Naive thymus-derived CD8-positive, alpha-beta T cell (primary cell): Measurements from ENCODE around the gene NRXN3. TPM values are rescaled to one million over a fixed set of nuclear protein-coding genes. Genes with fewer than 3 reads are reported as not detected.

Experiments
- ATAC-seq, 2 donors: fragments of 150-1000 bp; cut with Tn5 transposase in 1 of 2; sonication (Bioruptor Pico), chemical (Tn5 transposase) in 1 of 2; 1 replicate in 1 of 2; 2 replicates in 1 of 2; pipeline ENCODE4 v1.10.0; 2021; ENCODE audit warnings: mild to moderate bottlenecking in 2 of 2, moderate library complexity in 2 of 2
- POLR2A ChIA-PET: fragments of 350-600 bp; sonication (Branson Sonifier 250); formaldehyde crosslinking; loops from one replicate; lab custom pipeline; 2021; ENCODE audit warnings: antibody characterized with exemption; lab: Charles Lee
- DNase-seq, 10 donors: peaks; one replicate each; pipeline versions ENCODE4 v3.0.0 to v3.0.0-alpha.2; 2020 to 2022
- H3K27ac Mint-ChIP-seq, 10 donors: one replicate each; pipeline ENCODE4 v1.8.0; 2020 to 2022; ENCODE audit warnings: mild to moderate bottlenecking in 10 of 10, mixed read lengths in 10 of 10, moderate library complexity in 4 of 10, inconsistent platforms in 1 of 10
- H3K27me3 Mint-ChIP-seq, 5 donors: one replicate each; pipeline ENCODE4 v1.8.0; 2021 to 2022; ENCODE audit warnings: mixed read lengths in 5 of 5
- H3K36me3 Mint-ChIP-seq, 3 donors: one replicate each; pipeline ENCODE4 v1.8.0; 2020 to 2022; ENCODE audit warnings: mixed read lengths in 3 of 3, mild to moderate bottlenecking in 2 of 3, inconsistent platforms in 1 of 3
- H3K4me1 Mint-ChIP-seq, 4 donors: one replicate each; pipeline ENCODE4 v1.8.0; 2021 to 2022; ENCODE audit warnings: mixed read lengths in 4 of 4
- H3K4me3 Mint-ChIP-seq, 10 donors: one replicate each; pipeline ENCODE4 v1.8.0; 2020 to 2022; ENCODE audit warnings: mild to moderate bottlenecking in 10 of 10, mixed read lengths in 10 of 10, moderate library complexity in 6 of 10, inconsistent platforms in 1 of 10
- H3K9me3 Mint-ChIP-seq, 9 donors: one replicate each; pipeline ENCODE4 v1.8.0; 2020 to 2022; ENCODE audit warnings: mixed read lengths in 9 of 9, mild to moderate bottlenecking in 3 of 9, inconsistent platforms in 1 of 9, moderate library complexity in 1 of 9
- polyA plus RNA-seq, 3 donors: library from polyadenylated mRNA; unstranded; fragments of 300-500 nt; fragmentation: Illumina TruSeq; gene quantifications; one replicate each; pipeline ENCODE4 v1.2.3, GENCODE V29; 2021
- total RNA-seq, 8 experiments: library from RNA in 2 of 8; stranded (reverse) in 2 of 8; gene quantifications; one replicate each; pipeline ENCODE4 v1.2.3 and lab custom pipeline; 2021 to 2026

NRXN3 gene
- total and polyA plus RNA-seq, 5 experiments from 2014 or later: not detected

GRCh38 chr14:78227248-78228077 is 57.3 kb downstream of the NRXN3 start:
- Mint-ChIP-seq H3K4me3 (no peak overlapping the region), H3K27ac (no peak overlapping the region), H3K36me3 (peaks cover 0 to 4% (median 2%) of the 10 kb centered on the region in 3 donors), H3K4me1 (no peaks in the 10 kb centered on the region), H3K9me3 (peaks cover 0 to 6% (median 2%) of the 10 kb centered on the region in 9 donors), H3K27me3 (peaks cover 2 to 38% (median 7%) of the 10 kb centered on the region in 5 donors)
- POLR2A ChIA-PET: no interaction called here
- no peak for ATAC-seq
- no peak for DNase-seq

DNA sequence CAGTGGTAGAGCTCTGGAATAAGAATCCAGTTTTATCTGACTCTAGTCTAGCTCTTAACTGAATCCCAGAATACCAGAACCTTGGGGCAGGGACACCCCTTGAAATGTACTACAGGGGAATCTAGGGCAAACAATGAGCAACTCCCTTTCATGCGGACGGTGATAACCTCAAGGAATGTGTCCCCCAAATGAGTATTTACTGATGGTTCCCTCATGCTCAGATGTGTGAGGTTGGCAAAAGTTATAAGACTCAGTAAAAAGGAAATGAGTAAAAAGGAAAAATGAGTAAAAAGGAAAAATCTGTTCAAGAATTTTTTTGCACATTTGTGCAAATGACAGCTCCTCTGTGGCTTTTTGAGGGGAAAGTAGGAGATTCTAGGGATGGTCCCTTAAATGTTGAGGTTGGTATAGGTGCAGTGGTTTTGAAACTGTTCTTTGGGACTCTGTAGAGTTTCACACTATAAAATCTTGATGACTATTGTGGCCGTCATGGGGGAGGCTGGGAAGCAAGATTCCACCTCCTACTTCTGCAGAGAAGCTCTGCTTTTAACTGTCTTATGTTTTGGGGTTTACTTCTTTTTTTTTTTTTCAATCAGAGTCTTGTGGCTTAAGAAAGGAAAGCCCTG is 58.6 kb downstream of the NRXN3 start:
- ATAC-seq (no peak), DNase-seq (no peak)
- Mint-ChIP-seq H3K27me3 (peaks cover 4 to 44% (median 7%) of the 10 kb centered on the region in 5 donors), H3K27ac (no peak overlapping the region), H3K36me3 (peaks cover 0 to 4% (median 2%) of the 10 kb centered on the region in 3 donors), H3K4me3 (no peak overlapping the region), H3K9me3 (peaks cover 0 to 6% (median 2%) of the 10 kb centered on the region in 9 donors), H3K4me1 (no peaks in the 10 kb centered on the region)
- POLR2A ChIA-PET: no interaction called here

DNA sequence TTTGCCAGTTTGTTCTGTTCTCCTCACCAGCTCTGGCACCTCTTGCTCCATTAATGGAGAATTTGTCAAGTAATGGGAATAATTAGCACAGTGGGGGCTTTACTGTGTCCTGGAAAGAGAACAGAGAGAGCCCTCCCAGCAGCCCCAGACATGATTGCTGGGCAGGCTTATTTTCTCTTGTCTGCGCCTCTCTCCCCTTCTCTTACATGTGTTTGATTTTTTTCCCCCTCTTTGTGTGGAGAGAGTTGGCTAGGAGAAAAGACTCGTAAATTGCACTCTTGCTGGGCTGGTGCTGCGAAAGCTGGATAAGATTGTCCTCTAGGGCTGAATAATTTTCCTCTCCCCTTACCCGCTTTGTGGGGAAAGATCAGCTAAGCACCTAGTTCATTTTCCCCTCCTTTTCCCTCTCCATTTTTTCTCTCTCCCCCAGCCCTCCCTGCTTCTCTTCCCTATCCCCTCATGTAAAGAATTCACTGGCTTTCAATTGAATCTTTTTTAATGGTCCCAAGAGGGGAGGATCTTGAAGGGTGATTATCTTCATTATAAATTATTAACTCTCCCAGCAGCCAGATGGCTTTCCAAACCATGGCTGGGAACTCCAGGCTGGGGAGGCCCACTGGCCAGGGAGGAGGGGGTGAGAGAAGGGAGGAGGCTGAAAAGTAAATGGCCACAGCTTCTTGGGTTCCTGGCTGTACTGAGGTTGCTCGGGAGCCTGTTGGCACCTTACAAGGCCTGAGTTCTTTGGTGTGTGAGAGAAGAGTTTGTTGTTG is 62.2 kb downstream of the NRXN3 start:
- Mint-ChIP-seq H3K27me3 (peaks cover 4 to 60% (median 13%) of the 10 kb centered on the region in 5 donors), H3K27ac (peak overlapping the region in 1 of 10 donors; percentile 42), H3K36me3 (no peaks in the 10 kb centered on the region), H3K4me3 (no peak overlapping the region), H3K4me1 (no peaks in the 10 kb centered on the region), H3K9me3 (peaks cover 0 to 1% (median 0%) of the 10 kb centered on the region in 9 donors)
- ATAC-seq: no peak
- no peak for DNase-seq
- POLR2A ChIA-PET: no interaction called here

DNA sequence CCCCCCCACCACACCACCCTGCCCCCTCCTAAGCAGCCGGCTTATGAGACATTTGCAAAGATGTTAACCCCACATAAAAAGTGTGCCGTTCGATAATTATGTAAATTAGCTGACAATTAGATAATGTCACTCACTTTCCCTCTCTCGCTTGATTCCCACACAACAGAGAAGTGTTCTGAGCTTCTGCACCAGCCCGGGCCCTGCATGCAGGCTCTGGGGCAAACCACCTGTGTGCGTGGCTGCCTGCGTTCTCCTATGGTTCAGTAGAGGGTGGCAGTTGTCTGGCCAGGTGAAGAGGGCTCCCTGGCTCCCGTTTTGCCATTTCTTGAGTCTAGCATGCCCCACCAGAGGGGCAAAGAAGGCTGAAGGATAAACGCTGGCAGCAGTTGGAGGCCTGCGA is 68.0 kb downstream of the NRXN3 start:
- no peaks in the 10 kb centered on the region for H3K9me3 Mint-ChIP-seq
- H3K27ac Mint-ChIP-seq: no peak overlapping the region
- peaks cover 0 to 22% (median 15%) of the 10 kb centered on the region in 5 donors for H3K27me3 Mint-ChIP-seq
- H3K4me1 Mint-ChIP-seq: no peaks in the 10 kb centered on the region
- DNase-seq (no peak), ATAC-seq (no peak)
- H3K36me3 Mint-ChIP-seq: no peaks in the 10 kb centered on the region
- H3K4me3 Mint-ChIP-seq: no peak overlapping the region
- POLR2A ChIA-PET: no interaction called here

- ATAC-seq: no peak
- no peak overlapping the region for H3K4me3 Mint-ChIP-seq
- H3K27ac Mint-ChIP-seq: no peak overlapping the region
Measured at GRCh38 chr14:78240567-78240966, 70.4 kb downstream of the NRXN3 start.

DNA sequence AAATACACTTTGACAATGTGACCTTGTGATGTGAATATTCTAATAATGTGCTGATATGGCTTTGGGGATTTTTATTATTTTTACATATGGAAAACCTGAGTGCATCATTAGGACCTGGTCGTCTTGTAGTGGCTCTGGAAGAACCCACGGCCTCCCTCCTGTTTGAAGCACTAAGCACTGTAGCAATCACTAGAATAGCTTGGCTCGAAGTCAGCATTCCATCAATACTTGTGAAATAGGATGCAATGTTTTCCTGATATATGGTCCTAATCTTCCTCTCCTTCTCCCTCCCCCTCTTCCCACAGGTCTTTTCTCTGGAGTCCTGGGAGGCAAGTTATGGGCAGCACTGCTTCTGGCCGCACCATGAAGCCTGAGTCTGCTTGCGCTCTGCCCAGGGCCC is 71.9 kb downstream of the NRXN3 start:
- ATAC-seq: no peak
- no peaks in the 10 kb centered on the region for H3K4me1 Mint-ChIP-seq
- no peaks in the 10 kb centered on the region for H3K9me3 Mint-ChIP-seq
- H3K27ac Mint-ChIP-seq: no peak overlapping the region
- no peak for DNase-seq
- POLR2A ChIA-PET: no interaction called here
- H3K36me3 Mint-ChIP-seq: no peaks in the 10 kb centered on the region
- H3K27me3 Mint-ChIP-seq: peaks cover 0 to 11% (median 4%) of the 10 kb centered on the region in 5 donors
- no peak overlapping the region for H3K4me3 Mint-ChIP-seq

More at GRCh38 chr14:78240567-78240966, 70.4 kb downstream of the NRXN3 start:
- H3K9me3 Mint-ChIP-seq: no peaks in the 10 kb centered on the region
- no peaks in the 10 kb centered on the region for H3K36me3 Mint-ChIP-seq
- POLR2A ChIA-PET: no interaction called here
- no peak for DNase-seq
- H3K27me3 Mint-ChIP-seq: peaks cover 0 to 15% (median 4%) of the 10 kb centered on the region in 5 donors
- no peaks in the 10 kb centered on the region for H3K4me1 Mint-ChIP-seq

DNA sequence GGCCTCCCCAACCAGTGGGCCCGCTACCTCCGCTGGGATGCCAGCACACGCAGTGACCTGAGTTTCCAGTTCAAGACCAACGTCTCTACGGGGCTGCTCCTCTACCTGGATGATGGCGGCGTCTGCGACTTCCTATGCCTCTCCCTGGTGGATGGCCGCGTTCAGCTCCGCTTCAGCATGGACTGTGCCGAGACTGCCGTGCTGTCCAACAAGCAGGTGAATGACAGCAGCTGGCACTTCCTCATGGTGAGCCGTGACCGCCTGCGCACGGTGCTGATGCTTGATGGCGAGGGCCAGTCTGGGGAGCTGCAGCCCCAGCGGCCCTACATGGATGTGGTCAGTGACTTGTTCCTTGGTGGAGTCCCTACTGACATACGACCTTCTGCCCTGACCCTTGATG is 73.0 kb downstream of the NRXN3 start:
- Mint-ChIP-seq H3K4me3 (no peak overlapping the region), H3K36me3 (no peaks in the 10 kb centered on the region), H3K27me3 (peaks cover 0 to 9% (median 4%) of the 10 kb centered on the region in 5 donors), H3K4me1 (no peaks in the 10 kb centered on the region), H3K9me3 (no peaks in the 10 kb centered on the region), H3K27ac (peak overlapping the region in 1 of 10 donors; percentile 19)
- ATAC-seq (no peak), DNase-seq (no peak)
- POLR2A ChIA-PET: no interaction called here

DNA sequence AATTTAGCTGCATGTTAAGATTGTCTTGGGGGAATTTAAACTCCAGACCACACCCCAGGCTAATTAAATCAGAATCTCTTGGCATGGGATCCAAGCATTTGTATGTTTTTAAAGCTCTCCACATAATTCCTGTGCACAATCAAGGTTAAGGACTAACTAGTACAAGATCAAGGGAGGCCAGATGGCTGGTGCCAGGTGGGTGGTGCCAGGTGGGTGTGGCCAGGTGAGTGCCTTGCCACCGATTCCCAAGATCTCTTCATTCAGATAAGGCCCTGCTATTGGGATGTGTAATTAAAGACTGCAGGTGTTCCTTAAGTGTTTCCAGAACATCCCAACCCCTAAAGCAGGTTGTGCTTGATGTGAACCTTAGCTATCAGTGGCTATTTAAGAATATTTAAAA is 75.1 kb downstream of the NRXN3 start:
- POLR2A ChIA-PET: no interaction called here
- Mint-ChIP-seq H3K27ac (no peak overlapping the region), H3K36me3 (no peaks in the 10 kb centered on the region), H3K4me1 (no peaks in the 10 kb centered on the region), H3K9me3 (no peaks in the 10 kb centered on the region), H3K4me3 (no peak overlapping the region), H3K27me3 (peaks cover 0 to 9% (median 4%) of the 10 kb centered on the region in 5 donors)
- DNase-seq (no peak), ATAC-seq (no peak)

DNA sequence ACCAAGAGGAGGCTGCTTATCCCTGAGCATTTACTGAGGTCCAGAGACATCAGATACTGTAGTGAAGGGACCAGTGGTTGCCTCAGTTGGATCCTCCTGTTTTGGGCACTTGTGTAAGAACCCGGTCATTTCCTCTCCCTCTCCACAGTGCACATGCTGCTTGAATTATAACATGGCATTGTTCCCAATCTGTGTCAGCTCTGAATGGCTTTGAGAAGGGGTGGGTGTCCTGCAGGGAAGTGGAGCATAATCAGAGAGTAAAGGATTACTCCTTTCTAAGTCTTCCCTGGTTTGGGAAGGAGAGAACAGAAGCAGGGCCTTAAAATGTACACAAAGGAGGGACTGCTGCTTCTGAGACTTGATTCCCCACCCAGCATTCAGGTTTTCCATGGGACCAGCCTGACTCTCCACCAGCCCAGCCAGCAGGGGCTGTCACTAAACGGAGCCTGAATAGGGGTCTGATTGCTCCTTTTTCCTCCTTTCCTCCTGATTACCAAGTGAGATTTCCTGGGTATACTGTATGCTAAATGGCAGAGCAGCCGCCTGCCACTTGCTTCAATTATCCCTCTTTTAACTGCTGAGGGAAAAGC is 78.4 kb downstream of the NRXN3 start:
- DNase-seq (no peak), ATAC-seq (no peak)
- no peaks in the 10 kb centered on the region for H3K9me3 Mint-ChIP-seq
- POLR2A ChIA-PET: no interaction called here
- H3K4me3 Mint-ChIP-seq: no peak overlapping the region
- H3K27ac Mint-ChIP-seq: no peak overlapping the region
- peaks cover 0 to 4% (median 0%) of the 10 kb centered on the region in 5 donors for H3K27me3 Mint-ChIP-seq
- no peaks in the 10 kb centered on the region for H3K36me3 Mint-ChIP-seq
- no peaks in the 10 kb centered on the region for H3K4me1 Mint-ChIP-seq

DNA sequence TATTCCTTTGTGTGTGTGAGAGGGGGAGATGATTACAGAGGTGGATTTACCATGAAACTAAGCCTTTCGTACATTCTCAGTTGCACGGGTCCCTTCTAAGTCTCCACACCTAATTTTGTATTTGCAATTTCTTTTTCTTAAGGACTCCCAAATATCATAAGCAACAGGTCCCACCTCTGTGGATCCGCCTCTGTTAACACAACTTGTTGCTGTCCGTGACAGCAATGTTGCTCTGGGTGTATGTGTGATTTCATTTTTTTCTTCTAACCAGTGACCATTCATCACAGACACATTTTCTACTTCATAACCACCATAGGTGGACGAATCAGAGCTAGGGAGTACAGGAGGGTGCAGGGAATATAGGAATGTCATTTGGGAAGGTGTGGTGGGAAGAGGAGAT is 81.1 kb downstream of the NRXN3 start:
- POLR2A ChIA-PET: no interaction called here
- no peak for ATAC-seq

DNA sequence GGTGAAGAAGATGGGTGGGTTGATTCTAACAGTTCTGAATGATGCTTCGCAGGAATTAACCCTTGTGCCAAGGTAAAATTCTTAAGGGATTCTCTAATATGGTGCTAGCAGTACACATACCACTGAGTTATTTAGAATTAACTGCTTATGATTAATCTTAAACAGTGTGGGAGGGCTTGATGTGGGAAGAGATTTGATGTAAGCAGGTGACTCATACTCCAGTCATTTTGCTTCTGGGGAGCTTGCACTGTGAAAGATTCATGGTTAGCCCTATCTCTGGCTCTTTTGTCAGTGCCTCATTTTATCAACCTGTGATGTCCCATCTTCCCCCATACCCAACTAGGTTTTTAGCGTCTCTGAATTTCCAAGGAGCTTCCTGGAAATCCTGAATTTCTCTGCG is 83.8 kb downstream of the NRXN3 start:
- Mint-ChIP-seq H3K4me3 (no peak overlapping the region), H3K27ac (no peak overlapping the region), H3K27me3 (peaks cover 0 to 17% (median 8%) of the 10 kb centered on the region in 5 donors), H3K4me1 (peaks cover 0 to 5% (median 0%) of the 10 kb centered on the region in 4 donors), H3K9me3 (peaks cover 0 to 16% (median 0%) of the 10 kb centered on the region in 9 donors), H3K36me3 (no peaks in the 10 kb centered on the region)
- POLR2A ChIA-PET: no interaction called here
- DNase-seq (no peak), ATAC-seq (no peak)

More for the DNA sequence above, 81.1 kb downstream of the NRXN3 start:
- Mint-ChIP-seq H3K9me3 (no peaks in the 10 kb centered on the region), H3K4me1 (peaks cover 0 to 5% (median 0%) of the 10 kb centered on the region in 4 donors), H3K36me3 (no peaks in the 10 kb centered on the region), H3K4me3 (no peak overlapping the region), H3K27ac (no peak overlapping the region), H3K27me3 (peaks cover 0 to 4% (median 4%) of the 10 kb centered on the region in 5 donors)
- DNase-seq: no peak

DNA sequence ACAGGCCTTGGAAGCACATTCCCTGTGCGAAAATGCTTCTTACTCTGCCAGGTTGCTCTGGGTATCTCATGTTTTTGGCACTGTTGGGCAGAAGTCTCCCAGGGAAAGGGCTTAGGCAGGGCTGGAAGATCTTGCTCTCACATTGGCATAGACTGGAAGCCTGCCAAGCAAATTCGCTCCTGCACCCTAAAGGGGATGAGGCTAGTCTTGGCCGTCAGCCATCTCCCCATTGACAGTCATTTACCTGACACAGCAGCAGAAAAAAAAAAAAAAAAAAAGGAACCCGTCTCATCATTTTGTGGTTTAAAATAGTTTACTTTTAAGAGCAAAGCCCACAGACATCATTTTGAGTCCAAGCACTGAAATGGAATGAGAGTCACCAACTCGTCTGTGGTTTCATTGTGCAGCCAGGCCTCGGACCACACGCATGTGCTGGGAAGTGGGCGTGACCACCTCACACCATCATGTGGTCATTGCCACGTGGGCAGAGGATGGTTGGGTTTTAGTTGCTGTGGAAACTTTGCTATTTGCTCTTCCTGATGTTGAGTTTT is 84.8 kb downstream of the NRXN3 start:
- Mint-ChIP-seq H3K36me3 (no peaks in the 10 kb centered on the region), H3K4me3 (no peak overlapping the region), H3K4me1 (peaks cover 0 to 5% (median 0%) of the 10 kb centered on the region in 4 donors), H3K27me3 (peaks cover 0 to 17% (median 10%) of the 10 kb centered on the region in 5 donors), H3K27ac (no peak overlapping the region), H3K9me3 (peaks cover 0 to 16% (median 0%) of the 10 kb centered on the region in 9 donors)
- no peak for DNase-seq
- POLR2A ChIA-PET: no interaction called here
- ATAC-seq: no peak
